ENCODE measurements around the gene TMEM184B.
A peak's percentile ranks its signal among the peaks of the same experiment; 100 is the strongest.

TMEM184B gene

DNA sequence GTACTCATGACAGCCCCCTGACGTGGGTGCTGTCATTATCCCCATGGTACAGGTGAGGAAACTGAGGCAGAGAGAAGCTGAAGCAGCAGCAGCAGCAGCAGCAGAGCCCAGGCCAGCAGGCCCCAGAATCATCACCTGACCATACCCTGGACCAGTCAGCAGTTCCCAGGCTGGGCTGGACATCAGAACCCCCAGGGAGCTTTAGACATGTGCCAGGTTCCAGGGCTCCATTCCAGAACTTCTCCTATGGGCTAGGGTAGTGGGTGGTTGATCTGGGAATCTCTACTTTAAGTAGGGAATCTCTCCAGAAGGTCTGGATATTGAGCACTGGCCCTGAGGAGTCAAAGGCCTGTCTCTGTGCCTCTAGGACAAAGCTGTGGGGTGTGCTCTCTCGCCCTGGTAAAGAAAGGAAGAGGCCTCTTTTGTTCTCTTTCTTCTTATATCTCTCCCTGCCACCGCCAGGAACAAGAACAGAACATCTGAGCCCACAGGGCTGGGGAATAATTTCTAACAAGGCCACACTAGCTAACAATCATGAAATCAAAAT is 44.4 kb downstream of the TMEM184B start:
- no peak for DNase-seq (ENCODE audit: low spot score)
- FAIRE-seq, result no peak

DNA sequence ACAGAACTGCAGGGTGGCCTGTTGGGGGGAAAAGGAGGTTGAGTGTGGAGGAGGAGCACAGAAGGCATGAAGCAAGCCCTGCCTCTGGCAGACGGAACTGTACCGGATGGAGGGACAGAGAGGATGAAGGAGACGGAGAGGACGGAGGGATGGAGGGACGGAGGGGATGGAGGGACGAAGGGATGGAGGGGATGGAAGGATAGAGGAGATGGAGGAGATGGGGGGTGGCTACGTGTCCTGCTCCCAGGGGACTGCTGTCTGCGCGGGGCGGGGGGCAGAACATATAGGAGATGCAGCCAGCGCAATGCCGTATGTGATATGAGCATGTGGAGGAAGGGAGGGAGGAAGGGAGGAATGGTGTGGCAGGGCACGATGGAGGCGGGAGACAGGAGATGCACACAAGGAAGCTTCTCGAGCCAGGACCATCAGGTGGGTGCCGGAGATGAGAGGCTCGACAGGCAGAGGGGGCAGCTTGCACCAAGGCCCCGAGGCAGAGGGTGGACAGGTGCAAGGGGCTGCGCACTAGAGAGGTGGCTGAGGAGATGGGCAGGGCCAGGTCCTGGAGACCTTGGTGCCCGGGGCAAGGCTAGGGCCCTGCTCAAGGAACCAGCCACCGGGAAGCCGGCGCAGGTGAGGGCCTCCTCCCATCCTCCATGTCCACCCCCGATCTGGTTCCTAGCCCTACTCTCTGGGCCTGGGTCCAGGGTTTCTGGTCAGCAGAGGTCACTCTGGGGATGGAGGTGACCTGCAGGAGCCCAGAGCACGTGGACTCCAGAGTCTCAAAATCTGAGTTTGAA is 45.8 kb downstream of the TMEM184B start:
- DNase-seq (ENCODE audit: low spot score), result no peak
- no peak for FAIRE-seq

DNA sequence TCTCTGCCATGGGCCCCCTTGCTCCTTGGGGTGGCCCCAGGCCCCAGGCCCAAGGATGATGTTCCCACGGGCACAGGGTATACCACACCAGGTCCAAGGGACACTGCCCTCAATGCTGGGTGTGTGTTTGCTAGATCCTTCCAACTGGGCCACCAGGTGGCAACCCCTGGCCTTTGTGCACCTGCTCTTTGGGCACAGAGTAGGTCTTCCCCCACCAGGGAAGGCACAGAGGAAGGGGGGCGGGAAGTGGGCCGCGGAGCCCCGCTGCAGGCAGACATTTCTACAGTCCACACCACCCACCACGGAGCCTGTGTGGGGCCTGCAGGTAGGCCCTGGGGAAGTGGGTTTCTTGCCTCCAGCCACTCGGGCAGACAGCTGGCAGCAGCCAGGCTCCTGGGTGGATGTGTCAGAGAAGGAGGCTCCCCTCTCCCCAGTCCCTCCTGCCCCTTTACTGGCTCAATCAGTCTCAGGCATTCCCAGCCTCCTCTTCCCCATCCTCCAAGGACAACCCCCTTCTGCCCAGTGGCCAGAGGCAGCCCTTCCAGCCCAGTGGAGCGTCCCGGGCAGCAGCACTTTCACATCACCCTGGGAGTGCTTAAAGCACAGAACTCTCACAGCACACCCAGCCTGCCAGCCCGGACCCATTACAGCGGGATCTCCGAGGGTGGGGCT is 49.4 kb downstream of the TMEM184B start:
- DNase-seq (ENCODE audit: low spot score), result no peak
- no peak for FAIRE-seq

DNA sequence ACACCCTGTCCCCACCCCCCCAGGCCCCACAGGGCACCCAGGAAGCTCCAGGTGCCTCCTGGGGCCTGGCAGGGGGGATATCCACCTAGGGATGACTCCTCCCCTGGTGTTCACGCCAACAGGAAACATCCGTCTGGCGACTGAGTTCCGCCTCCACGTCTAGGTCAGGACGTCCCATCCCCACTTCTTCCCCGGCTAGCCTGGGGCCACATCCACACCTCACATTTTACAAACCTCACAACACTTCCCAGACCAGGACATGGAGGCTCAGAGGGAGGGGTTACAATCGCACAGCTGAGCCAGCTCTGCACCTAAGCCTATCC is 50.1 kb downstream of the TMEM184B start:
- no peak for FAIRE-seq
- DNase-seq (ENCODE audit: low spot score), result no peak

DNA sequence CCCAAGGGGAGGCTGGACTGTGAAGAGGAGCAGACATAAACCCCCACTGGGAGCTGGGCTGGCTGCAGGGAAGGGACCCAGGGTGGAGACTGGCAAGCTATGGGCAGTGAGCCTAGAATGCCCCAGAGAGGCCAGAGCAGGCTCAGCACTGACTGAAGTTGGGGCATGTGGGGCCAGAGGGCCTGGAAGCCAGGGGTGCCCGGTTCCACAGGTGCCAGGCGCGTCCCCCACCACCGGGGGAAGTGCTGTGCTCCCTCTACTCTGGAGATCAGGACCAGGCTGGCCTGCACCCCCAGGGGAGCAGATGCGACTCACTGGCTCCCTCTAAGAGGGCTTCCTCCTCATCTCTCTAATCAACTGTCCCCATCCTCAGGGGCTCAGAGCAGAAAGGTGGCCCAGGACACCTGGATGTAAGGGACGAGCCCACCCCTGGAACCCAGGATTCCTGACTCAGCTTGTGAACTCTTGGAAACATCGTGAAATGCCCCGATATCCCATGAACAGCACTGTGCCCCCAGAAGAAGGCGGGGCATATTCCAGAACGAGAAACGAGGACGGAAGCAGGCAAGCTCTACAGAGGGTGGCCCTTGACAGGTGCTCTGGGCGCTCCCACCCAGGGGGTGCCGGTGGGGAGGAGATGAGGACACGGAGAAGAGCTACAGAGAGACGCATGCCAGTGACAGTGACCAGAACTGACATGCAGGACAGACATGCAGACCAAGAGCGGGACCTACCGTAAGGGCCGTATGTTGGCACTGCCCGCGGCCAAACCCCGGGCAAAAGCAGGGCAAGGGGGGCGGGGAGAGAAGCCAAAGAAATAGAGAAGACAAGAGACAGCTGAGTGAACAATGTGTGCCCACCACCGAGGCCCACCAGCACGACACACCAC is 50.7 kb downstream of the TMEM184B start:
- no peak for FAIRE-seq
- no peak for DNase-seq (ENCODE audit: low spot score)

DNA sequence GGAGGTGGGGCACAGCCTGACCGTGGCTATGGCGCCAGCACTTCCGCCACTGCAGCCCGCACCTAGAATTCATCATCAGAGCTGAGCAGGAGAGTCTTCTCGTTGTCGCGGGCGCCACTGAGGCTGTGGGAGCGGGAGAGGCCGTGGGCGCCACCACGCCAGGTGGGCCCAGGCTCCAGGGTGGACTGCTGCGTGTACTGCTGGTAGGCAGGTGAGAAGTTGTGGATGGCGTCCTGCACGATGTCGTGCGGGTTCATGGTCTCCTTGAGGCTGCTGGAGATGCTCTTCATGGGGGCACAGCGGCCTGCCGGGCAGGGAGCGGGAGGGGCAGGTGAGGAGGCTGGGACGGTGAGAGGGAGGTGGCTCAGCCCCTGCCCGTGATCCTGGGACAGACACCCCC is 51.4 kb downstream of the TMEM184B start:
- FAIRE-seq, result no peak
- DNase-seq (ENCODE audit: low spot score), result no peak

DNA sequence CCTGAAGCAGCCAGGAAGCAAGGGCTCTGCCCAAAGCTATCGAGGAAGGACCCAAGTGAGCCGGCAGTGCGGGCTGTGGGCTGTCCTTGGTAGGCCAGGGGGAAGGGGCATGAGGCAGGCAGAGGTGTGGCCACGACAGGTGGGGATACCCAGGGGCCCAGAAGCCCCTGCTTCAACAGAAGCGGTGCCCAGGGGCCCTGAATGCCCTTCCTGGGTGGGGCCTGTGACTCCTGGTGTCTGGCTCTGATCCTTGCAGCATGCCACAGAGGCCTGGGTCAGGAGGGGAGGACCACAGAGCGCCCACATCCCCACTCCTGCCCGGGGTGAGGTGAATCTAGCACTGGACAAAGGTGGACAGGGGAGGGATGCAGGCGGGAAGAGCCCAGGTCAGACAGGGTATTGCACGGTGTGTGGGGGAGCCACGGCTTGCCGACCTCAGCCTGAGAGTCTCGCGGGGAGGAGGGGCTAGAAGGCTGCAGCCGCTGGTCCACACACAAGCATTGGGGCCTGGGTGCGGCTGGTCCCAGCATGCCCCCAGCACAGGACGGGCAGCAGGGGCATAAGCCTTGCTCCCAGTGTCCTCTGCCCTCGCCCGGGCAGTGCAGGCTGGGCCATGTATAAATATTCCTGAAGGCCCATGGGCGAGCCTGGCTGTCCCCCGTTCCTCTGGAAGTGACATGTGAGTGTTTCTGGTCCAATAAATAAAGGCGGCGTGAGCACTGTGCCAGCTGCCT is 52.0 kb downstream of the TMEM184B start:
- DNase-seq (ENCODE audit: low spot score), result no peak
- FAIRE-seq, result no peak

DNA sequence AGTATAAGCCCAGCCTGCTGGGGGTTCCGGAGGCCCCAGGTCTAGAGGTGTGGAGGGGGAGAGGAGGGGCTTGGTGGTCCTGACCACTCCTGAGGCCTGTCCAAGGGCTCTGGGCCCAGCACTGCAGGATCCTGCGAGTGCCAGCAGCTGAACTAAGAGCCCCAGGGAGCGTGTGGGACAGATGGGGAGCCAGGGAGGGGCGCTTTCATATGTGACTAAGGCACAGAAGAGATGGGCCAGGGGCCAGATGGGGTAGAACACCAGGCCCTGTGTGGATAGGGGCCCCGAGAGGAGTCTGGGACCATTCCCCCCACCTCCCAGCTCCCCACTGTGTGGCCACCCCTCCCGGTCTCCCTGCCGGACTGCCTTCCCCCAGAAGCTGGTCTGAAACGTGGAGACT is 52.6 kb downstream of the TMEM184B start:
- FAIRE-seq (no peak), DNase-seq (ENCODE audit: low spot score) (no peak)

DNA sequence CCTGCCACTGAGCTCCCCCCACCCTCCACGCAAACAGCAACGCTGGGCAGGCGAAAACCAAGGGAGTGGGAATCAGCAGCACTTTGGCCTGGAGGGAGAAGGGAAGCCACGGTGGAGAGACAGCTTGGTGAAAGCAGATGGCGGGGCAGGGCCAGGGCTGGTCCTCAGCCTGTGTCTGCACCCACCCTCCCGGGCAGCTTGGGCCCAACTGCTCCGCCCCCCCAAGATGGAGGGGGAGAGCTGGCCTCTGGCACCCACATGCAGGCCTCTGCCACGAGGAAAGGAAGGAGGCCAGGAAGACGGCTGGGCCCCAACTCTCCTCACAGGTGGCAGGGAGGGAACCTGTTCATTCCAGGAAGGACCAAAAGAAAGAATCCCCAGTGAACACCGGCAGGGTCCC is 53.2 kb downstream of the TMEM184B start:
- FAIRE-seq (no peak), DNase-seq (ENCODE audit: low spot score) (no peak)

DNA sequence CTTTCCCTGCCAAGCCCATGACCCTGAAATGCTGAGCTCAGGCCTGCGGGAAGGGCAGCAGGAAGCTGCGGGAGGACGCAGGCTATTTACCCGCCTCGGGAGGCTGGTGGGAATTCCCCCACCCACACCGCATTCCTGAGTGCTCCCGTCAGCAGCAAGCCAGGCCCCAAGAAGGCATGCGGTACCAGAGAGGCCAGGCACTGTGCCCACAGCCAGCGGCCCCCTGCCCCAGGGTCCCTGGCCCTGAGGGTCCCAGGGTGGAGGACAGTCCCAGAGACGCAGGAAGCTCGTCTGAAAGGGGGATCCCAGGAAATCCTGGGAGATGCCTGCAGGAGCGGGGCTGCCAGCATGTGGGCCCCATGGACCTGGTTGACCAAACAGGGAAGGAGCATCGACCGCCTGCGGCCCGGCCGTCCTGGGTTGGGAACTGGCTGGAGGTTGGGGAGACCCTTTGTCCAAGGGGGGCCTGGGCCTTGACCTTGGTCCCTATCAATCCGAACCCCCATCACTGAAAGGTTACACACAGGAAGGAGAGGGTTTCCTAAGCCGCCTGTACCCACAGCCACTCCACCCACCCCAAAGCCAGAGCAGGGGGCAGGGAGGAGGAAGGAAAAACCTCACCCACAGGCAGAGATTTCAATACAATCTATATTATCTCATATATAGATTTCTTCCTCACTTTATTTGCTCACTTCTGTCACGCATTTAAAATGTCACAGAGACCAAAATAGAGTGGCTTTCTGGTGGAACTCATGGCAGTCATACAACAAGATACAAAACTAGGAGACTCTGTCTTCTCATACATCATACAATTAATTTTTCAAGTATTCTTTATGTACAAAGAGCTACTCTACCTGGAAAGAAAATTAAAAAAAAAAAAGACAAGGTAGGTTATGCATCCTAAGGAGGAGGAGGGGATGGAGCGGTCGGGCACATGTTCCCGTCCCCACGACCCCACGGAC is 53.9 kb downstream of the TMEM184B start:
- DNase-seq (ENCODE audit: low spot score), result peak; percentile 86
- FAIRE-seq, result peak; percentile 81

DNA sequence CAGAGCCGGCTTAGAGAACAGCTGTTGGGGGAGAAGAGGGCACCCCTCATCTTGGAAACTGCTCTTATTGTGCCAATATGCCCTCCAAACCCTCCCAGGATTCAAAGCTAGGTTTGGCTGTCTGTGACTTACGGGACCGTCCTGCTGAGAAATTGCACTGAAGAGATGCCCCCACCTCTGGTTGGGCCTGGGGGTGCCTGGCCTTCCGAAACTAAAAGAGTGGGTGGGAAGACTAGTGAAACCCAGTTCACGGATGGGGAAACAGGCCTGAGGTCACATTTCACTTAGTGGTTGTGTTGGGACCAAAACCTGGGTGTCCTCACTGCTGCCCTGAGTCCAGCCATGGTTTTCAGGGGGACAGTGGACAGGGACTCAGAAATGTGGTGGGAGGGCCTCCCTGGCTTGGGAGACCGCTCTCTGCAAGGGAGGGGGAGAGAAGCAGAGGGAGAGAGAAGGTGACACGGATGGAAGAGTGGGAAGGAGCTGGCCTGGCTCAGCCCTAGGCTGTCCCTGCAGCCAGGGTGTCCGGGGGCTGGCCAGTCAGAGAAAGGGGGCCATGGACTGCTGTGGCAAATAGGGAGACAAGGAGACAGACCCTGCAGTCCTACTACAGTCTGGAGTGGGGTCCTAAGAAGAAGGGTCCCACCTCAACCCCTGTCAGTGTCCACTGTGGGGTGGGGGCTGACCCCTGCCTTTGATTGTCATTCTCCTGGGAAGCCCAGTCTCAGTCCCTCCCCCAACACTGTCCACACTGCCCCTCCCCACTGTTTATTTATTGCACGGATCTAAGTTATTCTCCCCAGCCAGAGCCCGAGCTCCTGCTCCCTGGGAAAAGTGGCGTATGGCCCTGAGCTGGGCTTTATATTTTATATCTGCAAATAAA is 57.4 kb downstream of the TMEM184B start:
- FAIRE-seq (no peak), DNase-seq (ENCODE audit: low spot score) (no peak)

DNA sequence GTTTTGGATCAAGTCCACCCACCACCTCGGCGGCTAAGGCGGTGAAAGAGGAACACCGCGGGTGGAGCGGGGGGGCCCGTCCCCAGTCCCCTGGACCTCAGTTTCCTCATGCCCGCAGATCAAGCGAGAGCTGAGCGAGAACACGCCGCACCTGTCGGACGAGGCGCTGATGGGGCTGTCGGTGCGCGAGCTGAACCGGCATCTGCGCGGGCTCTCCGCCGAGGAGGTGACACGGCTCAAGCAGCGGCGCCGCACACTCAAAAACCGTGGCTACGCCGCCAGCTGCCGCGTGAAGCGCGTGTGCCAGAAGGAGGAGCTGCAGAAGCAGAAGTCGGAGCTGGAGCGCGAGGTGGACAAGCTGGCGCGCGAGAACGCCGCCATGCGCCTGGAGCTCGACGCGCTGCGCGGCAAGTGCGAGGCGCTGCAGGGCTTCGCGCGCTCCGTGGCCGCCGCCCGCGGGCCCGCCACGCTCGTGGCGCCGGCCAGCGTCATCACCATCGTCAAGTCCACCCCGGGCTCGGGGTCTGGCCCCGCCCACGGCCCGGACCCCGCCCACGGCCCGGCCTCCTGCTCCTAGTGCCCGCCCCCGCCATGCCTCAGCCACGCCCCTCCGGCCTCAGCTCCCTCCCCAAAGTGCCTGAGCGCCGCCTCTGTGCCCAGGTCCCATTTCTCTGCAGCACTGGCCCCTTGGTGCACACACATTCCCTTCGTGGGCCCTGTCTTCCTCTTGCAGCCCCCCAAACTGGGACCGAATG is 58.3 kb downstream of the TMEM184B start:
- DNase-seq (ENCODE audit: low spot score) (no peak), FAIRE-seq (no peak)

DNA sequence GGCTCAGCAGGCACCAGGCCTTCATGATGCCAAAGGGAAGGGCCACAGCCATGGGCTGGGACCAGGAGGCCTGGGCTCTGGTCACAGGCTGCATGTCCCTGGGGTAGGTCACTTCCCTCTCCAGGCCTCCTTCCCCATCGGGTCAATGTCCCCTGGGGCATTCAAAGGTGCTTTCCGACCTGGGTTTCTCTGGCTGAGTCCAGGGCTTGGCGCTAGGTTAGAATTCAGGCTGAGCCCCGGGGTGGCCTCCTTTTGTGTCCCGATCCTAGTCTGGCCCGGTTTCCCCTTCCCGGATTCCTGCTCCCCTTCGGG is 58.9 kb downstream of the TMEM184B start:
- no peak for FAIRE-seq
- no peak for DNase-seq (ENCODE audit: low spot score)

DNA sequence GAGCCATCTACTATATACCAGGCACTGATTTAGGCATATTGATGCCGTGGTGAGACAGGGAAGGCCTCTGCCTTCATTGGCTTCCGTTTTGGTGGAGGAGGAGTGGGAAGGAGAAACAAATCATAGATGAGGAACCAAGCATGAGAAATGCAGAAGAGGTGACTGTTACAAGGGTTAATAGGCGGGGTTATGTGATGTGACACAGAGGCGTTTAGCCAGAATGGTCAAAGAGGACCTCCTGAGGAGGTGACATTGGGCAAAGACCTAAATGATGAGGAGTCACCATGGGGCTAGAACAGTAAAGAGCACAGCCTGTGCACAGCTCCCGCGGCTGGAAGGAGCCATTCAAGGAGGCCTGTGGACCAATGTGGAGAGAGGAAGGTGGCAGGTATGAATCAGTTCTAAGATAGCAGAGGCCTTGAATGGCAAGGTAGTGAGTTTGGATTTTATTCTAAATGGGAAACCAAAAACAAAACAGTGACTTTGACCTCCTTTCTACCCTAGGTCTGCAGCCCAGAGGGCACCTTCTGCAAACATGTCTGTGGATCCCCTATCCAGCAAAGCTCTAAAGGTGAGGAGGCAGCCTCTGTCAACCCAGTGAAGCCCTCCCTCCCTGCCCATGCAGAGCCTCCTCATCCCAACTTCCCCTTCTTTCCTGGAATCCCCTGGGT is 59.4 kb downstream of the TMEM184B start:
- DNase-seq (ENCODE audit: low spot score), result no peak
- FAIRE-seq, result no peak

DNA sequence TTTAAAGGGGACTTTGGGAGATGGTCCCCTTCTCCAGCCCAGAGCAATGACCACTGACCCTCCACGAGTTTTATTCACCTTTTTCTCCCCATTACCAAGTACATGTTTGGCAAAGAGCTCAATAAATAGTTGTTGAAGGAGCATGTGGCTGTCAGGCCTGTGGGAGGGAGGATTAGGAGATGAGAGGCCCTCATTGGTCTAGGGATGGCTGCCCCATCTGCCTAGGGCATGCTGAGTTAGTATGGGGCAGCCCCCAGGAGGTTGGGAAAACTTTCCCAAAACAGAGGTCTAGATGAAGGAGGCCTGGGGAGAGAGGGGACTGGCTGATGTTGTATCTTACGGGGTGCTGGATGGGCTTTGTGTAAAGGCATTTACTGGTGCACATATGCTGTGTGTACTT is 60.4 kb downstream of the TMEM184B start:
- FAIRE-seq (no peak), DNase-seq (ENCODE audit: low spot score) (no peak)

DNA sequence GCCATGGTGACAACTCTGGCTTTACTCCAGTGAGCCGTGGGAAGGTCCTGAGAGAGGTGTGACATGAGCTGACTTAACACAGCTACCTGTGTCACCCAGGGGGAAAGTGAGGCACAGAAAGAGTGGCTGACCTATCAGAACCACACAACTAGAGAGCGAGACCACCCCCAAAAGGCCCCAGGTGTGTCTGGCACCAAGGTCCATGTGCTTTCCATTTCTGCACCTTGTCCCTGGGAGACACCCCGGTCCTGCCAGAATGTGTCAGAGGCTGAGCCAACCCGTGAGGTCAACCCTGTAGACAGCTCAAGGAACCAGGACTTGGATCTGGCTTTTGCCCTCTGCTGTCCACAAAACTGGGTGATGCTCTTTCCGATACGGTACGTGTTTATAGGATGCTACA is 61.3 kb downstream of the TMEM184B start:
- no peak for FAIRE-seq
- no peak for DNase-seq (ENCODE audit: low spot score)

DNA sequence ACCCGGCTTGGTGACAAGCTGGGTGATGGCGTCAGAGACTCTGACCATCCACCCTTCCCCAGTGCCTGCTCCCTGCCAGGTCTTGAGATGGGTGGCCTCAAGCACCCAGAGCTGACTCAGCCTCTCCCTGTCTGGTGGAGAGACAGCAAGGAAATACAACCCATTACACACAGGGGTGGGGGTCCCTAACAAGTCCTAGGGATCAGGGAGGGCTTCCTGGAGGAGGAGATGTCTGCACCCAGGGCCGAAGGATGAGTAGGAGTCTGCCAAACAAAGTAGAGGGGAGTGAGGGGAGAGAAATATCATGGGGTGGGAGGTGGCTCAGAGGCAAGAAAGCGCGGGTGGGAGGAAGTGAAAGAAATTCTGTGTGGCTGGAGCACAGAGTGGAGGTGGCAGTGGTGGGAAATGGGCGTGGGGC is 64.2 kb downstream of the TMEM184B start:
- FAIRE-seq (no peak), DNase-seq (ENCODE audit: low spot score) (no peak)

DNA sequence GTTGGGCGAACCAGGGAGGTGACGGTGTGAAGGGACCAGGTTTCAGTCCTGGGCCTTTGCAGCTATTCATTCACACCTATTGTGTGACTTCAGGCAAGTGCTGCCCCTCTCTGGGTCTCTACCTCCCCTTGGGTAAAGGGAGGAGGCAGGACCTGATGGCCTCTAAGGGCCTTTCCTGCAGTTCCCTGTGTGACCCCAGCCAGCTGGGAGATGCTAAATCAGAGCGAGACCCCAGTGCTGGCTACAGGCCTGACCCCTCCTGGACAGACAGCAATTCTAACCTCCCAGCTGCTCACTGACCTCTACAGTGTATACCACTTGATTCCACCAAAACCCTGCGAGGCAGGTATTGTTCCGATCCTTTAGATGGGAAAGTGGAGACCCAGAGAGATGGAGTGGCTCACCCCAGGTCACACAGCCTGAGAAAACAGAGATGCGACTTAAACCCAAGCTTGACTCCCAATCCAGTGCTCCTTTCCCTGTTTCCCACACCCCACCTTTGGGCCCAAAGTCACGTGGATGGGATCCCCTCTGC is 64.8 kb downstream of the TMEM184B start:
- no peak for DNase-seq (ENCODE audit: low spot score)
- FAIRE-seq, result no peak
